NCI-H2196 treated with DMSO at 0.1 percent for 48 hours (cell line): ENCODE results near the gene NOP9.

Experiments used
- DNase-seq: peaks from one replicate; lab custom pipeline; 2025; ENCODE audit not compliant: unreplicated experiment; lab: John Stamatoyannopoulos, UW

Gene NOP9

GRCh38 chr14:24307575-24308341 lies 8.1 kb downstream of the NOP9 start, which contains the start of gene CIDEB:
TSS of gene CIDEB (minus strand) at chr14:24307977. CDS start at chr14:24307858, 119 bp downstream.
- peak; percentile 9 for DNase-seq

GRCh38 chr14:24308342-24309124 lies 8.9 kb downstream of the NOP9 start:
- no peak for DNase-seq

- no peak for DNase-seq
Measured at GRCh38 chr14:24309538-24310264, 10.1 kb downstream of the NOP9 start, which contains the start of gene LTB4R2. TSS of gene LTB4R2 (plus strand) at chr14:24310140. CDS start at chr14:24310665, 525 bp downstream.

DNA sequence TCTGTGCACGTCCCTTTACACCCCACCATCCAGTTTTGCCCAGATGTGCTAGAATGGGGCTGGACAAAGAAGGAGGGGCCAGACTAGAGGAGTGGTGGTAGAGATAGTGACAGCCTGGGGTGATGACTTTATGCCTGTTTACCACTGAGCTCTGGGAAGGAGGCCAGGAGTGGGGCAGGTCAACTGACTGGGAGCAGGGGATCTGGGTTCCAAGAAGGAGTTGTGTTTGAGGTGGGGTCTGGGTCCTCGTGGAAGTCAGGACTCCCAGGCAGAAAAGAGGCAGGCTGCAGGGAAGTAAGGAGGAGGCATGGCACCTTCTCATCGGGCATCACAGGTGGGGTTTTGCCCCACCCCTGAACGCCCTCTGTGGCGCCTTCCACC lies 10.6 kb downstream of the NOP9 start:
- DNase-seq = no peak

GRCh38 chr14:24310646-24311604 lies 11.3 kb downstream of the NOP9 start, which contains the start of gene LTB4R:
TSS of gene LTB4R (plus strand) at chr14:24311502. CDS start at chr14:24315652, 4,150 bp downstream.
- DNase-seq = peak; percentile 89

DNA sequence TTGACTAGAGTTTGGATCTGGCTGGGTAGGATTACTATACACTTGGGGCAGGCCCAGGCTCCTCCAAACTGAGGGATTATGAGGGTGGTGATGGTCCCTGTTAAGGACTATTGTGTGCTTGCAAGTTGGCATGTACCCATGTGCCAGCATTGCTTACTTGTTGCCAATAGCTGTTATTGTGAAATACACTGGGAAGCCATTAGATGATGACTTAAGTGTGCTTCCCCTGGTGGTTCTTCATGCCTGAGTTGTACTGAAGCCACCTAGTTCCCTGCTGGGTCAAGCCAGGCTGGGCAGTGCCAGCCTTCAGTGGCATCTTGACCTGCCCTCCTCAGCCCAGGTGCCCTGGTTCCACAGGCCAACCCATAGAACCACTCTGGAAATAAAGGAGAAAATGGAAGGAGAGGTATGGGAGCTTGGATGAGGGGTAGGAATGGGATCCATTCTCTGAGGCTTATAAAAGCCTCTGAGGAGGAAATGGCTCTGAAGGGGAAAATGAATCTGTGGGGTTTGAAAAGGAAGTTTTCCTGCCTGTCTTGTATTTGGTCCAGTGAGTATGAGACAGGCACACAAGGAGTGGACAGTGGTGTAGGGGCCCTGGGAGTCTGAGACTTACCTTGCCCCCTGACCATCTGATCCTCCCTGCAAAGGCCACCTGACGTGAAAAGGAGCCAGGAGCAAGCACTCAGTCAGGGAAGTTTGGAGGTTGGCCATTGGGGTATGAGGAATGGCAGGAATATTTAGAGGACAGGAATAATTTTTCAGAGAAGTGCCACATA lies 12.4 kb downstream of the NOP9 start:
- no peak for DNase-seq

- no peak for DNase-seq
Measured at GRCh38 chr14:24312736-24313507, 13.3 kb downstream of the NOP9 start.

GRCh38 chr14:24313913-24314312 lies 14.3 kb downstream of the NOP9 start:
- DNase-seq = no peak

GRCh38 chr14:24314377-24315193 lies 14.9 kb downstream of the NOP9 start:
- DNase-seq = no peak

- DNase-seq = no peak
Measured at GRCh38 chr14:24315243-24315806, 15.7 kb downstream of the NOP9 start.

GRCh38 chr14:24315807-24316596 lies 16.4 kb downstream of the NOP9 start:
- DNase-seq = no peak

DNA sequence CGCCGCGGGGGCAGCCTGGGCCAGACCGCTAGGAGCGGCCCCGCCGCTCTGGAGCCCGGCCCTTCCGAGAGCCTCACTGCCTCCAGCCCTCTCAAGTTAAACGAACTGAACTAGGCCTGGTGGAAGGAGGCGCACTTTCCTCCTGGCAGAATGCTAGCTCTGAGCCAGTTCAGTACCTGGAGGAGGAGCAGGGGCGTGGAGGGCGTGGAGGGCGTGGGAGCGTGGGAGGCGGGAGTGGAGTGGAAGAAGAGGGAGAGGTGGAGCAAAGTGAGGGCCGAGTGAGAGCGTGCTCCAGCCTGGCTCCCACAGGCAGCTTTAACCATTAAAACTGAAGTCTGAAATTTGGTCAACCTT lies 16.9 kb downstream of the NOP9 start:
- DNase-seq = no peak

- DNase-seq = no peak
Measured at GRCh38 chr14:24317141-24317928, 17.7 kb downstream of the NOP9 start.

DNA sequence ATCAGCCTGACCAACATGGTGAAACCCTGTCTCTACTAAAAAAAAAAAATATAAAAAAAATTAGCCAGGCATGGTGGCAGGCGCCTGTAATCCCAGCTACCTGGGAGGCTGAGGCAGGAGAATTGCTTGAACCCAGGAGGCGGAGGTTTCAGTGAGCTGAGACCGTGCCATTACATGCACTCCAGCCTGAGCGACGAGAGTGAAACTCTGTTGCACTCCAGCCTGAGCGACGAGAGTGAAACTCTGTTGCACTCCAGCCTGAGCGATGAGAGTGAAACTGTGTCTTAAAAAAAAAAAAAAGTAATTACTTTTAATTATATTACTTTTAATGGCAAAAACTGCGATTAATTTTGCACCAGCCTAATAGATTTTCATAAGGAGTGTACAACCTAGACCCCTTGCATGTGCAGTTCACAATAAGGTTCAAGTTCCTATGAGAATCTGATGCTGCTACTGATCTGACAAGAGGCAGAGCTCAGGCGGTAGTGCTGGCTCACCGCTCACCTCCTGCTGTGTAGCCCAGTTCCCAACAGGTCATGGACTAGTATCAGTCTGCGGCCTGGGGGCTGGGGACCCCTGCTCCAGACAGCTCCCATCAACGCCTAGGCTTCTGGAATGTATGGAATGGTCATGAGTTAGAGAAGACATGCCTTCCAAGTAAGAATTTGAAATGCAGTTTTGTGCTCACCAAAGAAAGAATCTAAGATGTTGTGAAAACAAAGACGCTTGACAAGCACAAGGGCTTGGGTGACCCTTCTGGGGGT lies 21.7 kb downstream of the NOP9 start:
- no peak for DNase-seq

GRCh38 chr14:24322672-24323071 lies 23.0 kb downstream of the NOP9 start:
- no peak for DNase-seq
